Neural cell (in vitro differentiated cells): ENCODE measurements around the gene ANKS1B.

ENCODE experiments used
- EP300 ChIP-seq: fragments of 450-650 bp; conservative IDR thresholded peaks from 2 replicates; pipeline ENCODE4 v1.6.1; 2014; ENCODE audit warnings: antibody characterized with exemption, mild to moderate bottlenecking, moderate library complexity; ENCODE audit not compliant: poor library complexity, severe bottlenecking
- EZH2 ChIP-seq: fragments of 200-600, 300-800 bp; shearing (Covaris generic), sonication (generic); IDR thresholded peaks from 2 replicates; pipeline ENCODE4 v1.6.1; 2014; ENCODE audit warnings: antibody characterized with exemption, low read length, borderline replicate concordance, mild to moderate bottlenecking; ENCODE audit not compliant: insufficient read depth, poor library complexity, severe bottlenecking
- MXI1 ChIP-seq: fragments of 450-650 bp; conservative IDR thresholded peaks from 2 replicates; pipeline ENCODE4 v1.6.1; 2014; ENCODE audit warnings: antibody characterized with exemption, mild to moderate bottlenecking; ENCODE audit not compliant: poor library complexity, severe bottlenecking
- POLR2AphosphoS5 ChIP-seq: IDR thresholded peaks from 2 replicates; pipeline ENCODE4 v1.6.1; 2012
- RAD21 ChIP-seq: fragments of 450-650 bp; conservative IDR thresholded peaks from 2 replicates; pipeline ENCODE4 v1.6.1; 2014; ENCODE audit warnings: antibody characterized with exemption, mild to moderate bottlenecking, moderate library complexity
- REST ChIP-seq: IDR thresholded peaks from 2 replicates; pipeline ENCODE4 v1.6.1; 2012; ENCODE audit warnings: borderline replicate concordance
- SMC3 ChIP-seq: fragments of 450-650 bp; conservative IDR thresholded peaks from 2 replicates; pipeline ENCODE4 v1.6.1; 2014; ENCODE audit warnings: antibody characterized with exemption, mild to moderate bottlenecking, moderate library complexity; ENCODE audit not compliant: poor library complexity
- TAF1 ChIP-seq: IDR thresholded peaks from 2 replicates; pipeline ENCODE4 v1.6.1; 2012; ENCODE audit warnings: low read depth
- TF ChIP-seq, protein P1 (sequence below): fragments of 450-650 bp; IDR thresholded peaks from 2 replicates; pipeline ENCODE4 v1.5.1; 2014; ENCODE audit warnings: antibody characterized with exemption, mild to moderate bottlenecking, moderate library complexity; ENCODE audit not compliant: poor library complexity, severe bottlenecking

- TF ChIP-seq EZH2 (no peak), TAF1 (no peak), EP300 (no peak), REST (no peak), POLR2AphosphoS5 (no peak), SMC3 (no peak), RAD21 (no peak), MXI1 (no peak)
- TF ChIP-seq, protein P1, sequence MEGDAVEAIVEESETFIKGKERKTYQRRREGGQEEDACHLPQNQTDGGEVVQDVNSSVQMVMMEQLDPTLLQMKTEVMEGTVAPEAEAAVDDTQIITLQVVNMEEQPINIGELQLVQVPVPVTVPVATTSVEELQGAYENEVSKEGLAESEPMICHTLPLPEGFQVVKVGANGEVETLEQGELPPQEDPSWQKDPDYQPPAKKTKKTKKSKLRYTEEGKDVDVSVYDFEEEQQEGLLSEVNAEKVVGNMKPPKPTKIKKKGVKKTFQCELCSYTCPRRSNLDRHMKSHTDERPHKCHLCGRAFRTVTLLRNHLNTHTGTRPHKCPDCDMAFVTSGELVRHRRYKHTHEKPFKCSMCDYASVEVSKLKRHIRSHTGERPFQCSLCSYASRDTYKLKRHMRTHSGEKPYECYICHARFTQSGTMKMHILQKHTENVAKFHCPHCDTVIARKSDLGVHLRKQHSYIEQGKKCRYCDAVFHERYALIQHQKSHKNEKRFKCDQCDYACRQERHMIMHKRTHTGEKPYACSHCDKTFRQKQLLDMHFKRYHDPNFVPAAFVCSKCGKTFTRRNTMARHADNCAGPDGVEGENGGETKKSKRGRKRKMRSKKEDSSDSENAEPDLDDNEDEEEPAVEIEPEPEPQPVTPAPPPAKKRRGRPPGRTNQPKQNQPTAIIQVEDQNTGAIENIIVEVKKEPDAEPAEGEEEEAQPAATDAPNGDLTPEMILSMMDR, result no peak
Measured at GRCh38 chr12:99372257-99372920, 612.3 kb downstream of the ANKS1B start.
